Type B pancreatic cell (in vitro differentiated cells): ENCODE results near the gene C17orf78. TPM values are rescaled to one million over a fixed set of nuclear protein-coding genes. Genes with fewer than 3 reads are reported as not detected.
A peak's percentile ranks its signal among the peaks of the same experiment; 100 is the strongest.

ENCODE experiments used
- DNase-seq: peaks from one replicate; pipeline ENCODE4 v3.0.0; 2021; ENCODE audit warnings: mixed read lengths; ENCODE audit not compliant: unreplicated experiment; ENCODE audit errors: extremely low spot score
- H3K27ac Mint-ChIP-seq: 2 replicates; pipeline ENCODE4 v1.8.0; 2021; ENCODE audit warnings: mild to moderate bottlenecking, mixed read lengths
- H3K27me3 Mint-ChIP-seq: 2 replicates; pipeline ENCODE4 v1.8.0; 2021; ENCODE audit warnings: mixed read lengths
- H3K36me3 Mint-ChIP-seq: 2 replicates; pipeline ENCODE4 v1.8.0; 2021; ENCODE audit warnings: mixed read lengths
- H3K4me1 Mint-ChIP-seq: one replicate; pipeline ENCODE4 v1.8.0; 2021; ENCODE audit warnings: mixed read lengths; ENCODE audit not compliant: unreplicated experiment
- H3K4me3 Mint-ChIP-seq: 2 replicates; pipeline ENCODE4 v1.8.0; 2021; ENCODE audit warnings: mild to moderate bottlenecking, mixed read lengths
- H3K9me3 Mint-ChIP-seq: 2 replicates; pipeline ENCODE4 v1.8.0; 2021; ENCODE audit warnings: mixed read lengths
- total RNA-seq: library from RNA; stranded (reverse); gene quantifications from 2 replicates; pipeline ENCODE4 v1.2.1, GENCODE V29; 2021; ENCODE audit warnings: low replicate concordance
- TF ChIP-seq, protein P1 (sequence below): fragments of 200-600 bp; sonication (generic); conservative IDR thresholded peaks from 2 replicates; pipeline ENCODE4 v1.5.0; 2021; ENCODE audit warnings: antibody characterized with exemption, mild to moderate bottlenecking

The C17orf78 gene
- total RNA-seq, 1 donor from 2014 or later = not detected

GRCh38 chr17:37410357-37410756 lies 34.6 kb downstream of the C17orf78 start:
- peaks cover 15% of the 10 kb centered on the region for H3K4me1 Mint-ChIP-seq
- no peak overlapping the region for H3K4me3 Mint-ChIP-seq

DNA sequence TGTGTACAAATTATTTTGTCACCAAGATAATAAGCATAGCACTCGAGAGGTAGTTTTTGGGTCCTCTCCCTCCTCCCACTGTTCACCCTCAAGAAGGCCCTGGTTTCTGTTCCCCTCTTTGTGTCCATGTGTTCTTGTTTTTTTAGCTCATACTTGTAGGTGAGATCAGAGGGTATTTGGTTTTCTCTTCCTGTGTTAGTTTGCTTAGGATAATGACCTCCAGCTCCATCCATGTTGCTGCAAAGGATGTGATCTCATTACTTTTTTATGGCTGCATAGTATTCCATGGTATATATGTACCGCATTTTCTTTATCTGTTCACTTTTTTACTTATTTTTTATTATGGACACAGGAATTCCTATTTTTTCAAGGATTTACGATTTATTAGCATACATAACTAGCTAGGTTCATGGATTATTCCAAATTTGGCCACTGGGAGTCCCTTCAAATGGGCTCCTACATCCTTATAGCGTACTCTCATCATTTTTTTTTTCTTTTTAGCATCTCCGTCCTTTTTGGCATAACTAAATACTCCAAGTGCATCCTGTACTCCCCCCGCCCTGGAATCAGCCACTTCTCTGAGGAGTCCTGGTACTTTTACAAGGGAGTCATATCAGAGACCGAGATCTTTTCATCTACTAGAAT lies 38.2 kb downstream of the C17orf78 start:
- Mint-ChIP-seq H3K27ac (no peak overlapping the region), H3K4me1 (no peaks in the 10 kb centered on the region), H3K4me3 (no peak overlapping the region), H3K27me3 (no peaks in the 10 kb centered on the region), H3K36me3 (peaks cover 19% of the 10 kb centered on the region), H3K9me3 (no peaks in the 10 kb centered on the region)
- DNase-seq = no peak
- TF ChIP-seq, protein P1, sequence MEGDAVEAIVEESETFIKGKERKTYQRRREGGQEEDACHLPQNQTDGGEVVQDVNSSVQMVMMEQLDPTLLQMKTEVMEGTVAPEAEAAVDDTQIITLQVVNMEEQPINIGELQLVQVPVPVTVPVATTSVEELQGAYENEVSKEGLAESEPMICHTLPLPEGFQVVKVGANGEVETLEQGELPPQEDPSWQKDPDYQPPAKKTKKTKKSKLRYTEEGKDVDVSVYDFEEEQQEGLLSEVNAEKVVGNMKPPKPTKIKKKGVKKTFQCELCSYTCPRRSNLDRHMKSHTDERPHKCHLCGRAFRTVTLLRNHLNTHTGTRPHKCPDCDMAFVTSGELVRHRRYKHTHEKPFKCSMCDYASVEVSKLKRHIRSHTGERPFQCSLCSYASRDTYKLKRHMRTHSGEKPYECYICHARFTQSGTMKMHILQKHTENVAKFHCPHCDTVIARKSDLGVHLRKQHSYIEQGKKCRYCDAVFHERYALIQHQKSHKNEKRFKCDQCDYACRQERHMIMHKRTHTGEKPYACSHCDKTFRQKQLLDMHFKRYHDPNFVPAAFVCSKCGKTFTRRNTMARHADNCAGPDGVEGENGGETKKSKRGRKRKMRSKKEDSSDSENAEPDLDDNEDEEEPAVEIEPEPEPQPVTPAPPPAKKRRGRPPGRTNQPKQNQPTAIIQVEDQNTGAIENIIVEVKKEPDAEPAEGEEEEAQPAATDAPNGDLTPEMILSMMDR = peak; percentile 64

More at GRCh38 chr17:37410357-37410756, 34.6 kb downstream of the C17orf78 start:
- Mint-ChIP-seq H3K9me3 (no peaks in the 10 kb centered on the region), H3K27ac (no peak overlapping the region), H3K27me3 (no peaks in the 10 kb centered on the region), H3K36me3 (peaks cover 19% of the 10 kb centered on the region)
- DNase-seq = no peak
- TF ChIP-seq, protein P1 = no peak

- TF ChIP-seq, protein P1 = no peak
- H3K36me3 Mint-ChIP-seq = peaks cover 21% of the 10 kb centered on the region
- H3K4me1 Mint-ChIP-seq = no peaks in the 10 kb centered on the region
- H3K27ac Mint-ChIP-seq = no peak overlapping the region
- H3K27me3 Mint-ChIP-seq = no peaks in the 10 kb centered on the region
- DNase-seq = no peak
- H3K4me3 Mint-ChIP-seq = no peak overlapping the region
- H3K9me3 Mint-ChIP-seq = no peaks in the 10 kb centered on the region
Observed at GRCh38 chr17:37417852-37418251, 42.1 kb downstream of the C17orf78 start.

DNA sequence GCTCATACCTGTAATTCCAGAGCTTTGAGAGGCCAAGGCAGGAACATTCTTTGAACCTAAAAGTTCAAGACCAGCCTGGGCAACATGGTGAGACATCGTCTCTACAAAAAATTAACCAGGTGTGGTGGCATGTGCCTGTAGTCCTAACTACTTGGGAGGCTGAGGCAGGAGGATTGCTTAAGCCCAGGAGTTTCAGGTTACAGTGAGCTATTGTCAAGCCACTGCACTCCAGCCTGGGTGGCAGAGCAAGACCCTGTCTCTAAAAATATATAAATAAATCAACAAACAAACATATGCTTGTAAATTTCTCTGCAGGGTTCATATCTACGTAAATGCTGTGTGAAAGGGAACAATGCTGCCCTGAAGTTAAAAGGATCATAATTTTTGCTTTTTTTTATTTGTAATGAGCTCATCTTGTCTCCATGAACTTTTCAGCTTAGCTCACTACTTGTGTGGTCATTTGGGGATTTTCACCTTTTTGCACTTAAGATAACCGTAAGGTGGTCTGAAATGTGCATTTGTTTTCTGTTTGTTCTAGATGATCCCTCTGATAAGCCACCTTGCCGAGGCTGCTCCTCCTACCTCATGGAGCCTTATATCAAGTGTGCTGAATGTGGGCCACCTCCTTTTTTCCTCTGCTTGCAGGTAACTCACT lies 47.3 kb downstream of the C17orf78 start:
- TF ChIP-seq, protein P1 = no peak
- peaks cover 3% of the 10 kb centered on the region for H3K4me1 Mint-ChIP-seq
- no peak overlapping the region for H3K27ac Mint-ChIP-seq
- H3K27me3 Mint-ChIP-seq = no peaks in the 10 kb centered on the region
- no peak overlapping the region for H3K4me3 Mint-ChIP-seq
- no peak for DNase-seq
- H3K9me3 Mint-ChIP-seq = no peaks in the 10 kb centered on the region
- H3K36me3 Mint-ChIP-seq = peaks cover 17% of the 10 kb centered on the region

DNA sequence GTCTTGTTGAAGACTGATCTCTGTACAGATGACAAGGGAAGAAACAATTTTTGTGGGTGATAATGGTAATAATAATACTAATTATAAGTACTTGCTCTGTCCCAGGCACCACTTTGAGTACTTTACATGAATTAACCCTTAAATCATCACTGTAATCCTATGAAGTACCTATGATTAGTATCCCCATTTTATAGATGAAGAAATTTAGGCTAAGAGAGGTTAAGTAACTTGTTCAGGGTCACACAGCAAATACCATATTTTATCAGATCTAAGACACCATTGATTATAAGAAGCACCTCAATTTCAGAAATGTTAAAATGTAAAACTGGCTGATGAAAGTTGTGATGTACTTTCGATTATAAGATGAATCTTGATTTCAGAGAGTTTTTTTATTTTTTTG lies 49.5 kb downstream of the C17orf78 start:
- Mint-ChIP-seq H3K9me3 (no peaks in the 10 kb centered on the region), H3K36me3 (peaks cover 17% of the 10 kb centered on the region), H3K27me3 (no peaks in the 10 kb centered on the region), H3K4me1 (peaks cover 3% of the 10 kb centered on the region), H3K27ac (no peak overlapping the region), H3K4me3 (no peak overlapping the region)
- DNase-seq = no peak
- TF ChIP-seq, protein P1 = no peak
